ENCODE results near the gene ONECUT2. TPM values are rescaled to one million over a fixed set of nuclear protein-coding genes. Genes with fewer than 3 reads are reported as not detected.
A peak's percentile ranks its signal among the peaks of the same experiment; 100 is the strongest.

Gene ONECUT2
- total and polyA plus RNA-seq, 9 of the 15 experiments (the other 6 are each of a cell fraction or from before 2014, with no cell fraction given) = 0.27 to 2.5 (median 0.83) TPM

GRCh38 chr18:57523171-57523956 lies 88.2 kb downstream of the ONECUT2 start (continued):
- no peak for TF ChIP-seq TEAD2 (tag; IDR thresholded peaks at IDR 0.05)
- no peak for TF ChIP-seq STAT5A (IDR thresholded peaks at IDR 0.05; ENCODE audit: borderline replicate concordance, low read length)
- no peak for TF ChIP-seq ZBTB34 (CRISPR knock-in tag; IDR thresholded peaks at IDR 0.05)
- no peak for TF ChIP-seq CBX3 (IDR thresholded peaks at IDR 0.05; ENCODE audit: borderline replicate concordance in 1 of 2, low read length in 2 of 2)
- TF ChIP-seq C11orf30 (IDR thresholded peaks at IDR 0.05; ENCODE audit: low read depth) = peak; percentile 94
- no peak for TF ChIP-seq TSHZ1 (CRISPR knock-in tag; IDR thresholded peaks at IDR 0.05)
- peak; percentile 81 for TF ChIP-seq NFE2 (IDR thresholded peaks at IDR 0.05; ENCODE audit: low read depth)
- 0 out of 4 replicates have a peak, but pooled peaks of 1 of the 2 experiments have one; percentile 16 for TF ChIP-seq NRF1 (conservative IDR thresholded peaks at IDR 0.05 in 1 of 2, IDR thresholded peaks at IDR 0.05 in 1 of 2)
- no peak for TF ChIP-seq THRA (IDR thresholded peaks at IDR 0.05)
- TF ChIP-seq XRCC3 (IDR thresholded peaks at IDR 0.05) = no peak
- peak; percentile 95 for TF ChIP-seq MAFG (tag; conservative IDR thresholded peaks at IDR 0.05)
- TF ChIP-seq, protein P1, sequence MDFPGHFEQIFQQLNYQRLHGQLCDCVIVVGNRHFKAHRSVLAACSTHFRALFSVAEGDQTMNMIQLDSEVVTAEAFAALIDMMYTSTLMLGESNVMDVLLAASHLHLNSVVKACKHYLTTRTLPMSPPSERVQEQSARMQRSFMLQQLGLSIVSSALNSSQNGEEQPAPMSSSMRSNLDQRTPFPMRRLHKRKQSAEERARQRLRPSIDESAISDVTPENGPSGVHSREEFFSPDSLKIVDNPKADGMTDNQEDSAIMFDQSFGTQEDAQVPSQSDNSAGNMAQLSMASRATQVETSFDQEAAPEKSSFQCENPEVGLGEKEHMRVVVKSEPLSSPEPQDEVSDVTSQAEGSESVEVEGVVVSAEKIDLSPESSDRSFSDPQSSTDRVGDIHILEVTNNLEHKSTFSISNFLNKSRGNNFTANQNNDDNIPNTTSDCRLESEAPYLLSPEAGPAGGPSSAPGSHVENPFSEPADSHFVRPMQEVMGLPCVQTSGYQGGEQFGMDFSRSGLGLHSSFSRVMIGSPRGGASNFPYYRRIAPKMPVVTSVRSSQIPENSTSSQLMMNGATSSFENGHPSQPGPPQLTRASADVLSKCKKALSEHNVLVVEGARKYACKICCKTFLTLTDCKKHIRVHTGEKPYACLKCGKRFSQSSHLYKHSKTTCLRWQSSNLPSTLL (IDR thresholded peaks at IDR 0.05) = no peak
